ENCODE results near the gene PIM2.
A peak's percentile ranks its signal among the peaks of the same experiment; 100 is the strongest.

Gene PIM2

DNA sequence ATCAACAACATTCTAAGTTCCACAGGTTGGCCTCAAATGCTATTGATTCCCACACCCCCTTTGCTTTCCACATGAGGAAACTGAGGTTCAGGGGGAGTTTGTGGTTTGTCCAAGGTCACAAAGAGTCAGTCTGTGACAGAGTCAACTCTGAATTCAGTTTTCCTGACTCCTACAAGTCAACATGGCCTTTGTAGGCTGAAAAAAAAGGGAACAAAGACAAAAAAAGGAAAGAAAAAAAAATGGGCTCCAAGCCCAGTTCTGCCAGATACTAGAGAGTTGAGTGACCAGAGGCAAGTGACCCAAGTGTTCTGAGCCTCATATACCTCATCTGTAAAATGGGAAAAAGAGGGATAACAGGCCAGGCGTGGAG lies 16.5 kb upstream of the PIM2 start:
- DNase-seq = no peak

DNA sequence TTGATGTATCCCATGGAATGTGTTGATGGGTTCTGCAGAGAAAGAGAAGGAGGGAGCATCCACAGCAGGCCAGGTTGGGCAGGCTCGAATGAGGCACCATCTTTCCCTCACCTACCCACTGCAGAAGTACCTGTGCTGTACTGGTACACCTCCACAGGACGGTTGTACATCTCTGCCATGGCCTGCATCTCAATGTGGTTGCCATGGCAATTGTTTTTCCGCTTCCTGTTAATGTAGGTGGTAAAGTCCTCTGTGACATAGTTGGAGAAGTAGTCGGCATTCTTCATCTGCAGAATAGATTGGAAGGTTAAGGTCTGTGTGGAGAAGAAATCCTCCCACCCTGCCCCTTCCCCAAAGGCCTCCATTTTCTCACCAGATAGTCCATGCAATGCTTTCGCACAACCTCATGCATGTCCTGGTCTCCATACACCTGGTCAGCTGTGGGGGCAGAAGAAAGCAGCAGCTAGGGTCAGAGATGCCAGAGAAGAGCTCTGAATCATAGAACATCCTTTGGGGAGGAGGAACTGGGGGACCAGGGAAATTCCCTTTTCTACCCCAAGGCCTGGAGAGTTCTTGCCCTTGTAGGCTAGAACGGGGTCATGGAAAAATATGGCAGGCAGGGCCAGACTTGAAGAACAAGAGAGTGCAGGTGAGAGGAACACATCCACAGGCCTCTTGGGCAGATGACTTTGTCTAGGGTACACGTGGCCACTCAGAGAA lies 15.9 kb upstream of the PIM2 start:
- DNase-seq = peak; percentile 49

DNA sequence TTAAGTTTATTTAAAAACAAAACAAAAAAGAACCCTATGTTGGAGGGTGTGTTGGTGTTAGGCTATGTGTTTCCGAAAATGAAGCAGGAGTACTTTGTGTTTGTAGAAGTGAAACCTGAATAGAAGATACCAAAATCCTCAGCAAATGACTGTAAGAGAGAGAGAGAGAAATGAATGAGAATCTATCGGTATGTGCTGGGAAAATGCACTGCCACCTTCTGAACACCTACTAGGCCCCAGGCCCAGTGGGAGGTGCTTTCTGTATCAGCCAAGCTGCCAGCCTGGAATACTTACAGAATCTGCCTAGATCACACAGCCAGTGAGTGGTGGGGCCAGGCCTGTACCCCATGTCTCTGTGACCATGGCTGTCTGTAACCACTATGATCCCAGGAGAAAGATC lies 14.9 kb upstream of the PIM2 start:
- DNase-seq = peak; percentile 51

DNA sequence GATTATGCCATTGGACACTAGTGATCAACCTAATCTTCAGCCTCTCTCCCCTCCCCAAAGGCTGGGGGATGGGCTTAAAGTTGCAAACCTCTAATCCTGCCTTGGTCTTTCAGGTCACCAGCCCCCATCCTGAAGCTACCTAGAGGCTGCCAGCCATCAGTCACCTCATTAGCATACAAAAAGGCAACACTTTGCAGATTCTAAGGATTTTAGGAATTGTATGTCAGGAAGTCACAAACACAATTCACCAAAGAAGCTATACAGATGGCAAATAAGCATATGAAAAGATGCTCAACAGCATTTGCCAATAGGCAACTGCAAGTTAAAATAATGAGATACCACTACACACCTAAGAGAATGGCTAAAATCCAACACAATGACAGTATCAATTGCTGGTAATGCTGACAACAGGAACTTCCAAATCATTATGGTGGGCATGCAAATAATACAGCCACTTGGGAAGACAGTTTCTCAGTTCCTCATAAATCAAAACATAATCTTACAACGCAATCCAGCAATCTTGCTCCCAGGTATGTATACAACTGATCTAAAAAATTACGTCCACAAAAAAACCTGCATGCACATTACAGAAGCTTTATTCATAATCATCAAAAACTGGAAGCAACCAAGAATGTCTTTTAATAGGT lies 9.0 kb upstream of the PIM2 start:
- DNase-seq = no peak

- no peak for DNase-seq
These were observed 8.3 kb upstream of the PIM2 start for GRCh38 chrX:48927123-48927522.

GRCh38 chrX:48924270-48924669 lies 5.4 kb upstream of the PIM2 start:
- no peak for DNase-seq

- DNase-seq = no peak
These were observed 4.9 kb upstream of the PIM2 start for GRCh38 chrX:48923771-48924170.

- no peak for DNase-seq
These were observed 1.9 kb upstream of the PIM2 start for GRCh38 chrX:48920718-48921104.

DNA sequence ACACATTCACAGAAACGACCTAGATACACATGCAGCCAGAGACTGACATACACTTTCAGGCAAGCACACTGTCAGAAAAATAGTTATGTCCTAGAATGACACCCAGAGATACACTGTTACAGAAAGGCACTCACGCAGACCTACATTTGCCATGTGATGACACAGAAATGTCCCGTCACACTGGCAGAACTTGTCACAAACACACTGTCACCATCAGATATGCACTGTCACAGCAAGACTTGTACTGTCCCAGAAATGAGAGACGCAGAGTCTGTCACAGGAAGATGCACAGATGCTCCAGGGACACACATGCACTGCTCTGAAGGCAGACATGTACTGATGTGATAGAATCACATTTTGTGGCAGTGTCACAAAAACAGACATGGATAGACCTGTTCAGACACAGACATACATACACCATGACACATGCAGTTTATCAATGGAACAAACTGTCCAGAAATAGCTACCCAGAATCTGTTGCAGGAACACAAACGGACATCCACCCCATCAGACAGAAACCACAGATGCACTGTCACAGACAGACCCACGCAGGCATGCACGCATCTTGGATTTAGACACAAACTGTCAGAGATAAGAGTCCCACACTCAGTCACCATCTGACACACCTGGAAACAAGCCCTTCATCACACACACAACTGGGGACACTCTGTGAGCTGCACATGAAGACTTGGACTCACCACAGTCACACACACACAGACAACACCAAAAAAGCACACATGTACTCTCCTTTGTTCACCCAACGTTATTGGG lies 1.3 kb upstream of the PIM2 start:
- peak; percentile 52 for DNase-seq

- DNase-seq = peak; percentile 53
These were observed 577 bp upstream of the PIM2 start for GRCh38 chrX:48919360-48919841.

- DNase-seq = no peak
These were observed 552 bp downstream of the PIM2 start for GRCh38 chrX:48918301-48918642.

DNA sequence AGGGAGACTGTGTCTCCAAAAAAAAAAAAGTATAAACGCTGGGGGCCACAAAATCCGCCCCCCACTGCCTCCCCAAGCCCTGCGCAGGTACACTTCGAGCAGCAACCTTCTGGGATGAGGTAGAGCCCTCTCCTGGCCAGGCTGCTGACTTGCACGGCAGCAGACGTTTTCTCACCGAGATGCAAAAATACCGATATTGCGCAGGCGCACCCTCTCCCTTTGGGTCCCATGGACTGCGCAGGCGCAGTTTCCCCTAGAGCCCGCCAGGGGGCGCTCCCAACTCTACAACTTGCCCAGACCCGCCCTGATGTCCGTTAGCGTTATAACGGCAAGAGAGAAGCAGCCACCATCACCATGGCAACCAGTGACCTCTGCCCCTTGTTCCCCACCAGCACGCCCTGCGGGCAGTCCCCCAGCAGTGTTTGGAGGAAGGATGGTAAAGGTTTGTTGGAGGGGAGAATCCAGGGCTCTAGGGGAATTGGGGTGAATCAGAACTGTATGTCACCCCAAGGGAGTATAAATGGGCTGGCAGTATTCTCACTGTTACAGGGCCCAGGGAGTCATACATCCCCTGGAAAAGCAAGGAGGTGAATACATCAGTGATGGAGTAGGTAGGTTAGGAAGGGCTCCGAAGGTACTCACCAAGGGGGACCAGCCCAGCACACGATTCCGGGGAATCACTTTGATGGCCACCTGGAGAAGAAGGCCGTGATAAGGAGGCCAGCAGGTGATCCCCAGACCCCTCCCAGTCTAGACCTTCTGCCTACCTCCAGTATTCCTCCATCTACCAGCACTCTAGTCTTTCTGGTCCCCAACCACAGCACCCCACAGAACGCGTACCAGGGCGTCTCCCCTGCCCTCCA lies 1.5 kb downstream of the PIM2 start:
- DNase-seq = peak; percentile 88

- DNase-seq = no peak
These were observed 4.0 kb downstream of the PIM2 start for GRCh38 chrX:48914593-48915493.

GRCh38 chrX:48913605-48914366 lies 5.0 kb downstream of the PIM2 start:
- no peak for DNase-seq

- DNase-seq = peak; percentile 91
These were observed 7.2 kb downstream of the PIM2 start, which contains the start of gene SLC35A2 for GRCh38 chrX:48911412-48912182. TSS of gene SLC35A2 (minus strand) at chrX:48911646. CDS start at chrX:48911636, 10 bp downstream.

- DNase-seq = no peak
These were observed 7.9 kb downstream of the PIM2 start for GRCh38 chrX:48910926-48911411.

GRCh38 chrX:48909703-48910294 lies 9.0 kb downstream of the PIM2 start:
- DNase-seq = no peak

GRCh38 chrX:48908600-48908999 lies 10.2 kb downstream of the PIM2 start:
- no peak for DNase-seq

DNA sequence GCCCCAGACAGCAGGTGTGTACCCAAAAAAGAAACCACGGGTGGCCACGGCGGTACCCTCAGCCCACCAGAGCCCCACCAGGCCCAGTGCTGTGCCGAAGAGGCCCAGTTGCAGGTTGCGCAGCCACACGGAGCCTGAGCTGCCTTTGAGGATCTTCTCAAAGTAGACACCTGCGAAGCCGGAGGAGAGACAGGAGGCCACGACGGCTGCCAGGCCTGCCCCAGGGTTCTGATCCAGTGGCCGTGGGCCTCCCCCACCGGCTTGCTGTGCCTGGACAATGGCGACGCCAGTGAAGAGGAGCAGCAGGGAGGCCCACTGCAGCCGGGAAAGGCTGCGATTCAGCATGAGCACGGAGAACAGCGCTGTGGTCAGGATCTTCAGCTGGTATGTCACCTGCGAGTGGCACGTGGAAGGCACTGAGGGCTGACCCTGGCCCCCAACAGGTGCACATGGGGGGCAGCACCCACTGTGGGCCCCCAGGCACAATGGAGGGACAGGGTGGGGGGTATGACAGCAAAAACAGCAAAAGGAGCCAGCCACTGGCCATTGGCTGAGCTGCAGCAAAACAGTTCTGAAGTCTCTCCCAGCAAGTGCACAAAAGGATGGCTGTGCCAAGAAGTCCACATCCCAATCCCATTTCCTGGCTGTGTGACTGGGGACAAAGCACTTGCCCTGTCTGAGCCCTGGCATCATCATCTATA lies 13.6 kb downstream of the PIM2 start:
- no peak for DNase-seq
